Ectodermal cell (in vitro differentiated cells): Measurements from ENCODE around the gene ZNF654.
"Not testable (repeated sequence)": the region's sequence is repeated elsewhere in the genome, so short reads cannot be mapped to it uniquely, and the experiment has no call there.

Experiments
- H3K27ac ChIP-seq: 2 replicates; pipeline ENCODE4 v1.7.0; 2013; ENCODE audit warnings: mild to moderate bottlenecking, low read depth, low read length; ENCODE audit not compliant: insufficient read depth, poor library complexity, severe bottlenecking
- H3K27me3 ChIP-seq: 2 replicates; pipeline ENCODE4 v1.7.0; 2013; ENCODE audit warnings: mild to moderate bottlenecking, low read length; ENCODE audit not compliant: insufficient read depth, control insufficient read depth, poor library complexity, severe bottlenecking
- H3K36me3 ChIP-seq: one replicate; pipeline ENCODE4 v1.7.0; 2013; ENCODE audit warnings: low read length; ENCODE audit not compliant: control insufficient read depth, insufficient read depth
- H3K4me1 ChIP-seq: one replicate; pipeline ENCODE4 v1.7.0; 2013; ENCODE audit warnings: low read length; ENCODE audit not compliant: control insufficient read depth, insufficient read depth
- H3K4me3 ChIP-seq: 2 replicates; pipeline ENCODE4 v1.7.0; 2013; ENCODE audit warnings: low read depth, low read length, control low read depth; ENCODE audit not compliant: insufficient read depth
- H3K9me3 ChIP-seq: 2 replicates; pipeline ENCODE4 v1.7.0; 2013; ENCODE audit warnings: mild to moderate bottlenecking, low read length, moderate library complexity; ENCODE audit not compliant: control insufficient read depth
- WGBS, 2 experiments: methylation state at CpG; one replicate each; pipeline ENCODE4 v1.1.7; 2013; ENCODE audit warnings: missing lambda C conversion rate in 2 of 2; 5-methylcytosine and 5-hydroxymethylcytosine counted together

ZNF654 gene

GRCh38 chr3:88150806-88151205 lies 91.8 kb downstream of the ZNF654 start:
- no peak overlapping the region for H3K27ac ChIP-seq
- H3K9me3 ChIP-seq = no peaks in the 10 kb centered on the region
- H3K36me3 ChIP-seq = peaks cover 16% of the 10 kb centered on the region
- no peaks in the 10 kb centered on the region for H3K27me3 ChIP-seq
- 4 to 9% methylated on average over 4 to 6 of the region's 6 CpGs for WGBS, 2 experiments
- no peaks in the 10 kb centered on the region for H3K4me1 ChIP-seq
- peak overlapping the region; percentile 94 for H3K4me3 ChIP-seq

DNA sequence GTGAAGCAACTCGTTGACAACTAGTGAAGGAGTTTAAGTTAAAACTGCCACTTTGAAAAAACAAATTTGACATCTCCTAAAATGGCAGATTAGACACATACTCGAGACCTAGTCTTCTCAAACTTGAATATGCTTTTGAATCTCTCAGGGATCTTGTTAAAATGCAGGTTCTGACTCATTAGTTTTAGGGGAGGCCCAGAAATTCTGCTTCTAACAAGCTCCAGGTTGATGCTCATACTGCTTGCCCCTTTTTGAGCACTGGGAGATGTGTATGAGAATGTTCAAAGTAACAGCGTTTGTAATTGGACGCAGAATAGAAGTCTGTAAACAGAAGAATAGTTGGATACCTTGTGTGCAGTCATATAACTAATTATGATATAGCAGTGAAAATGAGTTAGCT lies 92.3 kb downstream of the ZNF654 start:
- Histone ChIP-seq H3K36me3 (peaks cover 22% of the 10 kb centered on the region), H3K4me1 (no peaks in the 10 kb centered on the region), H3K9me3 (no peaks in the 10 kb centered on the region), H3K4me3 (peak overlapping the region; percentile 94), H3K27me3 (no peaks in the 10 kb centered on the region), H3K27ac (no peak overlapping the region)
- 72 to 79% methylated on average over 4 of the region's 4 CpGs for WGBS, 2 experiments

GRCh38 chr3:88152841-88153240 lies 93.8 kb downstream of the ZNF654 start:
- Histone ChIP-seq H3K4me1 (no peaks in the 10 kb centered on the region), H3K27ac (no peak overlapping the region), H3K36me3 (peaks cover 34% of the 10 kb centered on the region), H3K9me3 (no peaks in the 10 kb centered on the region), H3K4me3 (no peak overlapping the region), H3K27me3 (no peaks in the 10 kb centered on the region)
- 86 to 95% methylated on average over 2 of the region's 2 CpGs for WGBS, 2 experiments

DNA sequence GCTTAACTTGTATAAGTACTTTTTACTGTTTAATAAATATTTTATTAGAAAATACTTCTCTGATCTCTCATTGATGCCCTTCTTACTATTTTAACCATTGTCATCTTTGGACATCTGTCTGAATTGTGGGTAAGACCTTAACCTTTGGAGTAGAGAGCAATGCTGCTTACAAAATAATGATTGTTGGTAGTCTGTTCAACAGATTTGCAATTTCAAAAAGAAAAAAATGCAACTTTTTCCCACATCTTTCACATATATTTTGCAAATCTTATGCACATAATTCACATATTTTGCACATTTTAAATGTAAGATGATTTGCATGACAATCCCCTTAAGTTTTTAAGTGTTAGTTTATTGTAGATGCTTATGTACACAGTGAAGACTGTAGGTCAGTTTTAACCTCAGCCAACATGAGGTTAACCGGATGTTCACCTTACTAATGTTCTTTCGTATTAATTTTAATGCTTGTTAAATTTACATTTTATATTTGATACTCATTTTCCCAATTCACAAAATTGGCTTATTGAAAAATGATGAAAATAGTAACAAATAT lies 107.4 kb downstream of the ZNF654 start:
- Histone ChIP-seq H3K27ac (no peak overlapping the region), H3K9me3 (no peaks in the 10 kb centered on the region), H3K27me3 (no peaks in the 10 kb centered on the region), H3K4me3 (no peak overlapping the region), H3K4me1 (no peaks in the 10 kb centered on the region), H3K36me3 (no peaks in the 10 kb centered on the region)
- WGBS, 2 experiments = no CpG with 5 or more reads among the region's 2 CpGs

DNA sequence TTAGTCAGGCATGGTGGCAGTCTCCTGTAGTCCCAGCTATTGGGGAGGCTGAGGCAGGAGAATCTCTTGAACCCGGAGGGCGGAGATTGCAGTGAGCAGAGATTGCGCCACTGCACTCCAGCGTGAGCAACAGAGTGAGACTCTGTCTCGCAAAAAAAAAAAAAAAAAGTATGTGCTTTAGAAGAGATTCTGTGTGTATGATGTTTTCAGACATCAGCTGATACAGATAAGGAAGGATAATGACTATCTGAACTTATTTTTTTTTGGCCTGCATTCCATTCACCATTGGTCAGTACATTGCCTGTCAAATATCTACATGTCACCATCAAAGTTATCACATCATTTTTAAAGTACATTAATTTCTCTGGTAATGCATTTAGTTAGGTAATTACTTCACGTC lies 108.1 kb downstream of the ZNF654 start:
- H3K27me3 ChIP-seq = no peaks in the 10 kb centered on the region

GRCh38 chr3:88167704-88168103 lies 108.6 kb downstream of the ZNF654 start:
- Histone ChIP-seq H3K27ac (no peak overlapping the region), H3K4me1 (no peaks in the 10 kb centered on the region), H3K4me3 (no peak overlapping the region), H3K36me3 (no peaks in the 10 kb centered on the region), H3K9me3 (no peaks in the 10 kb centered on the region), H3K27me3 (no peaks in the 10 kb centered on the region)
- 89 to 92% methylated on average over 1 to 2 of the region's 2 CpGs for WGBS, 2 experiments

More for the DNA sequence above, 108.1 kb downstream of the ZNF654 start:
- Histone ChIP-seq H3K4me3 (no peak overlapping the region), H3K9me3 (no peaks in the 10 kb centered on the region), H3K36me3 (no peaks in the 10 kb centered on the region), H3K27ac (no peak overlapping the region), H3K4me1 (no peaks in the 10 kb centered on the region)
- WGBS, 2 experiments = 87% methylated on average over 5 to 6 of the region's 6 CpGs

DNA sequence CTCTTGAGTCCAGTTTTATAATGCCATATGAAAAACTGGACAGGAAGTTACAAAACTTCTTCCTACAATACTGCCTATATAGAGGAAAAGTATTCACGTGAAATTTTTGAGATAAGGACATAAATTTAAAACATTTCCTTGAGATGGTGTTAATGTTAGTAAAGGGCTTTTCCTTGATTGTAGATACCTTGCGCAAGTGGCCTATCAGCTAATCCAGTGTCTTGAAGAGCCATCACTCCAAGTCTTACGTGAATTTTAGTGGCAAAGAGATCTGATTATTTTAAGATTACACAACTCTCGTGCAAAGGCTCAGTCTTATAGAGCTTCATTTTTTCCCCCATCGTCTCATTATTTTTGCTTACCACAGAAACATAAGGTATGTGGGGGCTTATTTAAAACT lies 109.1 kb downstream of the ZNF654 start:
- no peak overlapping the region for H3K27ac ChIP-seq
- no peaks in the 10 kb centered on the region for H3K9me3 ChIP-seq
- H3K4me3 ChIP-seq = no peak overlapping the region
- WGBS, 2 experiments = 99% methylated on average over 3 to 4 of the region's 5 CpGs
- H3K4me1 ChIP-seq = no peaks in the 10 kb centered on the region
- no peaks in the 10 kb centered on the region for H3K27me3 ChIP-seq
- no peaks in the 10 kb centered on the region for H3K36me3 ChIP-seq

DNA sequence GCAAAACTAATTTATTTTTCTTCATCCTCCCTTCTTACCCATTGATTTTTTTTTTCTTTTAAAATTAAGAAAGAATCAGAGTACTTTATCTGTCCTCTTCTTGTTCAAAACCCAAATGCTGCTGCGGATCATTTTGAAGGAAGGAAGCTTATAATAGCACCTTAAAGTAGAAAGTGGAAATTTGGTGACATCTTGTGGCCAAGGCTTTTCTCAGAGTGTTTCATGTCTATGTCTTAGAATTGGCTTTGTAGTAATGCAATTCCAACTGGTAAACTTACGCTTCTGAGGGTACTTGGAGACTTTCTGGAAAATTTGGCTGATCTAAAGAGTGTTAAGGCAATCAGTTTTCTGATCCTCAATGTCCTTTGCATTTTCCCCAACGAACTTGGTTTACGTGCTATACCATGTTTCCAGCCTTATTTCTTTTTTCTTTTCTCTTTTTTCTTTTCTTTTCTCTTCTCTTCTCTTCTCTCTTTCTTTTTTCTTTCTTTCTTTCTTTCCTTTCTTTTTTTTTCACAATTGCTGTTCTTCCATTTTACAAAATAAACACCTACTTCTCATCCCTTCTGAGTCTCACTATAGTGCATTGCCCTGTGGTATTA lies 121.4 kb downstream of the ZNF654 start:
- 80 to 81% methylated on average over 4 of the region's 4 CpGs for WGBS, 2 experiments
- H3K9me3 ChIP-seq = no peaks in the 10 kb centered on the region
- no peak overlapping the region for H3K27ac ChIP-seq
- H3K4me3 ChIP-seq = no peak overlapping the region
- no peaks in the 10 kb centered on the region for H3K4me1 ChIP-seq
- H3K36me3 ChIP-seq = no peaks in the 10 kb centered on the region
- H3K27me3 ChIP-seq = no peaks in the 10 kb centered on the region

DNA sequence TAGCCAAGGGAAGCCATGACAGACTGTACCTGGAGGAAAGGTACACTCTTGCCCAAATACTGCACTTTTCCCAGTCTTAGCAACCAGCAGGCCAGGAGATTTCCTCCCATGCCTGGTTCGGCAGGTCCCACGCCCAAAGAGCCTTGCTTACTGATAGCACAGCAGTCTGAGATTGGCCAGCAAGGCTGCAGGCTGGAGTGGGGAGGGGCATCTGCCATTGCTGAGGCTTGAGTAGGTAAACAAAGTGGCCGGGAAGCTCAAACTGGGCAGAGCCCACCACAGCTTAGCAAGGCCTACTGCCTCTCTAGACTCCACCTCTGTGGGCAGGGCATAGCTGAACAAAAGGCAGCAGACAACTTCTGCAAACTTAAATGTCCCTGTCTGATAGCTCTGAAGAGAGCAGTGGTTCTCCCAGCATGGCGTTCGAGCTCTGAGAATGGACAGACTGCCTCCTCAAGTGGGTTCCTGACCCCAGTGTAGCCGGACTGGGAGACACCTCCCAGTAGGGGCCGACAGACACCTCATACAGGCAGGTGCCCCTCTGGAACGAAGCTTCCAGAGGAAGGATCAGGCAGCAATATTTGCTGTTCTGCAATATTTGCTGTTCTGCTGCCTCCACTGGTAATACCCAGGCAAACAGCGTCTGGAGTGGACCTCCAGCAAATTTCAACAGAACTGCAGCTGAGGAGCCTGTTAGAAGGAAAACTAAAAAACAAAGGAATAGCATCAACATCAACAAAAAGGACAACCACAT lies 123.3 kb downstream of the ZNF654 start:
- H3K27ac ChIP-seq, H3K4me3 ChIP-seq, H3K4me1 ChIP-seq, H3K36me3 ChIP-seq, H3K9me3 ChIP-seq, H3K27me3 ChIP-seq: not testable (repeated sequence)
- WGBS, 2 experiments = 92 to 96% methylated on average over 9 of the region's 9 CpGs

DNA sequence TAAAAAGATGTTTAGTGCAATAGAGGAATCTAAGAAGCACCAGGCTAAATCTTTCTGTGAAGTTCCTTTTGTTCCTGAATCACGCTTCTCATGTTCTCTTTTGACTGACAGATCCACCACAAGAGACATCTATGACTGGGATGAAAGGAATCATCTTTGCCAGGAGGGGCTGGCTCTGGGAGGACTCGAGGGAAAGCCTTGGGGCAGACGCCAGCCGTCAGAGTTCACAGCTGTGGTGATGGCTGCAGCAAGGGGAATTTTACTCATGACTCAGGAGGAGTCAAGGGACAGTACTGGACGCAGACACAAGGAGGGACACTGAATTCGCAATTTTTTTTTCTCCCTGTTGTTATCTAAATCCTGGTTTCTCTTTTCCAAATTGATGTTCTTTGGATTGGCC lies 129.4 kb downstream of the ZNF654 start:
- H3K27me3 ChIP-seq = no peaks in the 10 kb centered on the region
- no peak overlapping the region for H3K4me3 ChIP-seq
- no peaks in the 10 kb centered on the region for H3K36me3 ChIP-seq
- 87 to 94% methylated on average over 6 of the region's 6 CpGs for WGBS, 2 experiments
- no peaks in the 10 kb centered on the region for H3K9me3 ChIP-seq
- no peak overlapping the region for H3K27ac ChIP-seq
- no peaks in the 10 kb centered on the region for H3K4me1 ChIP-seq
